Measurements from ENCODE around the gene BRCA1.
"Not testable (repeated sequence)": the region's sequence is repeated elsewhere in the genome, so short reads cannot be mapped to it uniquely, and the experiment has no call there.

The BRCA1 gene

DNA sequence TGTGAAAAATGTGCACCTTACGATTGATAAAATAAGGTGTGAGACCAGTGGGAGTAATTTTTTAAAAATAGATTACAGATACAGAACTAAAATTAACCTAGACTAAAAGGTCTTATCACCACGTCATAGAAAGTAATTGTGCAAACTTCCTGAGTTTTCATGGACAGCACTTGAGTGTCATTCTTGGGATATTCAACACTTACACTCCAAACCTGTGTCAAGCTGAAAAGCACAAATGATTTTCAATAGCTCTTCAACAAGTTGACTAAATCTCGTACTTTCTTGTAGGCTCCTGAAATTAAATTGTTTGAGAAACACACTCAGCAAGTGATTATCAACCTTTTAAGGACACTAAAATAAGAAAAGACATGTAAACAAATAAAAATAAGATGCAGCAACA is 20.5 kb downstream of the BRCA1 start:
- H3K4me1 ChIP-seq (ENCODE audit: control insufficient read depth, insufficient read depth, low read length) = no peaks in the 10 kb centered on the region
- no peak overlapping the region for H3K27ac ChIP-seq (ENCODE audit: low read length)
- DNase-seq (ENCODE audit: low read depth, low spot score) = no peak
- H3K27me3 ChIP-seq (ENCODE audit: control insufficient read depth, insufficient read depth, low read length) = no peaks in the 10 kb centered on the region
- peaks cover 4% of the 10 kb centered on the region; the same call in 1 of the 2 replicates for H3K36me3 ChIP-seq (ENCODE audit: control insufficient read depth, insufficient read depth, low read length)
- no peaks in the 10 kb centered on the region for H3K9me3 ChIP-seq (ENCODE audit: control insufficient read depth, insufficient read depth, low read length)
- no peak overlapping the region for H3K4me3 ChIP-seq (ENCODE audit: low read length)
- no CpG with 5 or more reads among the region's 3 CpGs for WGBS (ENCODE audit: insufficient coverage, insufficient read length)

DNA sequence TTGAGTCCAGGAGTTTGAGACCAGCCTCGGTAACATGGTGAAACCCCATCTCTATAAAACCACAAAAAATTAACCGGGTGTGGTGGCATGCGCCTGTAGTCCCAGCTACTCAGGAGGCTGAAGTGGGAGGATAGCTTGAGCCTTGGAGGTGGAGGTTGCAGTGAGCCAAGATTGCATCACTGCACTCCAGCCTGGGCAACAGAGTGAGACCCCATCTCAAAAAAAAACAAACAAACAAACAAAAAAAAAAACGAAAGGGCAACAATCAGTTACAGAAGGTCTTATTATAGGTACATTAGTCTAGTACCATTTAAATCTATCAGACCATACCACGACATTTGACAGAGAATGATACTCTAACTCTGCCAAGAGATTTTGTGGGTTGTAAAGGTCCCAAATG is 29.8 kb downstream of the BRCA1 start:
- DNase-seq (ENCODE audit: low read depth, low spot score); H3K9me3 ChIP-seq (ENCODE audit: control insufficient read depth, insufficient read depth, low read length); H3K4me3 ChIP-seq (ENCODE audit: low read length); H3K4me1 ChIP-seq (ENCODE audit: control insufficient read depth, insufficient read depth, low read length); H3K36me3 ChIP-seq (ENCODE audit: control insufficient read depth, insufficient read depth, low read length); H3K27ac ChIP-seq (ENCODE audit: low read length); H3K27me3 ChIP-seq (ENCODE audit: control insufficient read depth, insufficient read depth, low read length): not testable (repeated sequence)
- no CpG with 5 or more reads among the region's 5 CpGs for WGBS (ENCODE audit: insufficient coverage, insufficient read length)

DNA sequence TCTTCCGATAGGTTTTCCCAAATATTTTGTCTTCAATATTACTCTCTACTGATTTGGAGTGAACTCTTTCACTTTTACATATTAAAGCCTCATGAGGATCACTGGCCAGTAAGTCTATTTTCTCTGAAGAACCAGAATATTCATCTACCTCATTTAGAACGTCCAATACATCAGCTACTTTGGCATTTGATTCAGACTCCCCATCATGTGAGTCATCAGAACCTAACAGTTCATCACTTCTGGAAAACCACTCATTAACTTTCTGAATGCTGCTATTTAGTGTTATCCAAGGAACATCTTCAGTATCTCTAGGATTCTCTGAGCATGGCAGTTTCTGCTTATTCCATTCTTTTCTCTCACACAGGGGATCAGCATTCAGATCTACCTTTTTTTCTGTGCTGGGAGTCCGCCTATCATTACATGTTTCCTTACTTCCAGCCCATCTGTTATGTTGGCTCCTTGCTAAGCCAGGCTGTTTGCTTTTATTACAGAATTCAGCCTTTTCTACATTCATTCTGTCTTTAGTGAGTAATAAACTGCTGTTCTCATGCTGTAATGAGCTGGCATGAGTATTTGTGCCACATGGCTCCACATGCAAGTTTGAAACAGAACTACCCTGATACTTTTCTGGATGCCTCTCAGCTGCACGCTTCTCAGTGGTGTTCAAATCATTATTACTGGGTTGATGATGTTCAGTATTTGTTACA is 30.9 kb downstream of the BRCA1 start:
- Histone ChIP-seq H3K9me3 (ENCODE audit: control insufficient read depth, insufficient read depth, low read length) (no peaks in the 10 kb centered on the region), H3K27me3 (ENCODE audit: control insufficient read depth, insufficient read depth, low read length) (no peaks in the 10 kb centered on the region), H3K4me1 (ENCODE audit: control insufficient read depth, insufficient read depth, low read length) (no peaks in the 10 kb centered on the region), H3K27ac (ENCODE audit: low read length) (no peak overlapping the region), H3K36me3 (ENCODE audit: control insufficient read depth, insufficient read depth, low read length) (no peaks in the 10 kb centered on the region; the same call in 1 of the 2 replicates), H3K4me3 (ENCODE audit: low read length) (no peak overlapping the region)
- no peak for DNase-seq (ENCODE audit: low read depth, low spot score)
- WGBS (ENCODE audit: insufficient coverage, insufficient read length) = no CpG with 5 or more reads among the region's 4 CpGs

DNA sequence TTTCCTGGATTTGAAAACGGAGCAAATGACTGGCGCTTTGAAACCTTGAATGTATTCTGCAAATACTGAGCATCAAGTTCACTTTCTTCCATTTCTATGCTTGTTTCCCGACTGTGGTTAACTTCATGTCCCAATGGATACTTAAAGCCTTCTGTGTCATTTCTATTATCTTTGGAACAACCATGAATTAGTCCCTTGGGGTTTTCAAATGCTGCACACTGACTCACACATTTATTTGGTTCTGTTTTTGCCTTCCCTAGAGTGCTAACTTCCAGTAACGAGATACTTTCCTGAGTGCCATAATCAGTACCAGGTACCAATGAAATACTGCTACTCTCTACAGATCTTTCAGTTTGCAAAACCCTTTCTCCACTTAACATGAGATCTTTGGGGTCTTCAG is 32.3 kb downstream of the BRCA1 start:
- H3K27me3 ChIP-seq (ENCODE audit: control insufficient read depth, insufficient read depth, low read length) = no peaks in the 10 kb centered on the region
- no peak for DNase-seq (ENCODE audit: low read depth, low spot score)
- H3K27ac ChIP-seq (ENCODE audit: low read length) = no peak overlapping the region
- no peaks in the 10 kb centered on the region; the same call in 1 of the 2 replicates for H3K36me3 ChIP-seq (ENCODE audit: control insufficient read depth, insufficient read depth, low read length)
- no CpG with 5 or more reads among the region's 4 CpGs for WGBS (ENCODE audit: insufficient coverage, insufficient read length)
- no peaks in the 10 kb centered on the region for H3K9me3 ChIP-seq (ENCODE audit: control insufficient read depth, insufficient read depth, low read length)
- no peaks in the 10 kb centered on the region for H3K4me1 ChIP-seq (ENCODE audit: control insufficient read depth, insufficient read depth, low read length)
- H3K4me3 ChIP-seq (ENCODE audit: low read length) = no peak overlapping the region

DNA sequence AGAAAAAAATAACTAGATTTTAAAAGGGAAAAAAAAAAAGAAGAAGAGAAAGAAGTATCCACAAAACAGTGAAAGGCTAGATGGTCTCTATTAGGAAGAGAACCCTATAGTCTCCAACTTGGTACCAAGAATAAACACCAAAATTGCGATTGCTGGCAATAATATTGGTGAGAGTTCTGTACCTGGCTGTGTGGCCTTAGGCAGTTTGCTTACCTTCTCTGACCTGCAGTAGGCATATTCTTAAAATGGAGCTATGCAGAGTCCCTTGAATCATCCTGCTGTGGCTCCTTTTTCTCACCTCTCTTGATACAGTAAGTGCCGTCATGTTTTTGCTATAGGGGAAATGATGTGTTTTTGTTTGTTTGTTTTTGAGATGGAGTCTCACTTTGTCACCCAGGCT is 35.1 kb downstream of the BRCA1 start:
- H3K4me1 ChIP-seq (ENCODE audit: control insufficient read depth, insufficient read depth, low read length) = no peaks in the 10 kb centered on the region
- no peak overlapping the region for H3K27ac ChIP-seq (ENCODE audit: low read length)
- no peaks in the 10 kb centered on the region for H3K9me3 ChIP-seq (ENCODE audit: control insufficient read depth, insufficient read depth, low read length)
- no peaks in the 10 kb centered on the region for H3K27me3 ChIP-seq (ENCODE audit: control insufficient read depth, insufficient read depth, low read length)
- WGBS (ENCODE audit: insufficient coverage, insufficient read length) = no CpG with 5 or more reads among the region's 2 CpGs
- DNase-seq (ENCODE audit: low read depth, low spot score) = no peak
- no peak overlapping the region for H3K4me3 ChIP-seq (ENCODE audit: low read length)
- H3K36me3 ChIP-seq (ENCODE audit: control insufficient read depth, insufficient read depth, low read length) = no peaks in the 10 kb centered on the region; the same call in 1 of the 2 replicates

DNA sequence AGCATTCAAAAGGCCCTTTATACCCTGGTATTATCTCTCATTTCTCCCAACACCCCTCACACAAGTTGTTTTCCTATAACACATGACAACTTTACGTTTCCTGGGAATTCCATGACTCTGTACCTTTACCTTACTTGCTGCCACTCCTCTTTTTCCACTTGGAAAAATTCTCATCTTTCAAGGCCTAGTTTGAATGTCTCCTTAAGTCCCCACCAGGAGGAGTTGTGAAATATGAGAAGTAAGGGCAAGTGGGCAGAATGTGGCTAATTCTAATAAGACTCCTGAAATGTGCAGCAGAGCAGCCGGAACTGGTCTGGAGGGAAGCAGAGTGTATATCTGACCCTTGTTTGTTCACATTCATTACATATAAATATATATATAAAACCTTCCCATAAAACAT is 39.7 kb downstream of the BRCA1 start:
- Histone ChIP-seq H3K9me3 (ENCODE audit: control insufficient read depth, insufficient read depth, low read length) (no peaks in the 10 kb centered on the region), H3K4me1 (ENCODE audit: control insufficient read depth, insufficient read depth, low read length) (no peaks in the 10 kb centered on the region), H3K4me3 (ENCODE audit: low read length) (no peak overlapping the region), H3K36me3 (ENCODE audit: control insufficient read depth, insufficient read depth, low read length) (no peaks in the 10 kb centered on the region; the same call in 1 of the 2 replicates), H3K27me3 (ENCODE audit: control insufficient read depth, insufficient read depth, low read length) (no peaks in the 10 kb centered on the region), H3K27ac (ENCODE audit: low read length) (no peak overlapping the region)
- no CpG with 5 or more reads among the region's 2 CpGs for WGBS (ENCODE audit: insufficient coverage, insufficient read length)
- no peak for DNase-seq (ENCODE audit: low read depth, low spot score)

DNA sequence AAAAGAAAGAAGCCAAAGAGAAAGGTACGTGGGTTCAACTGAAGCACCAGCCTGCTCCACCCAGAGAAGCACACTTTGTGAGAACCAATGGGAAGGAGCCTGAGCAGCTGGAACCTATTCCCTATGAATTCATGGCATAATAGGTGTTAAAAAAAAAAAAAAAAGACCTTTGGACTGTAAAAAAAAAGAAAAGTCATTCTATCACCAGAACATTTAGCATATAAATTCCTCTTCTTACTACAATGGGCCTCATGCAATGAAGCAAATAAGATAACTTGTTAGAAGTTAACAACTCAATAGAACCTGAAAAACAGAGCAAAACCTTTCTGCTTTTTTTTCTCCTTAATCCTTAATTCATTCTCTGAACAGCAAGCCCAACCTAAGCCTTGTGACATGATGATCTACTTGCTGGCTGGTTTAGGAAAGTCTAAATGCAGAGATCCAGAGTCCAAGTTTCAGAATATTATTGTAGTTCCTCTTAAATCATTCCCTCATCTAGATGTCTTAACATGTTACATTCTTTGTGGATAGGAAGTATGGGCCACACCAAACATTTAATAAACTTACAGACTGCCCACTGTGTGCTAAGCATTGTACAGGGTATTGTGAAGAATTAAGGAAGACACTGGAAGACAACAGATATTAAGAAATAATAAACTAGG is 45.4 kb downstream of the BRCA1 start:
- no CpG with 5 or more reads among the region's 1 CpG for WGBS (ENCODE audit: insufficient coverage, insufficient read length)
- Histone ChIP-seq H3K36me3 (ENCODE audit: control insufficient read depth, insufficient read depth, low read length) (no peaks in the 10 kb centered on the region), H3K4me3 (ENCODE audit: low read length) (no peak overlapping the region), H3K27ac (ENCODE audit: low read length) (no peak overlapping the region), H3K9me3 (ENCODE audit: control insufficient read depth, insufficient read depth, low read length) (no peaks in the 10 kb centered on the region), H3K27me3 (ENCODE audit: control insufficient read depth, insufficient read depth, low read length) (no peaks in the 10 kb centered on the region), H3K4me1 (ENCODE audit: control insufficient read depth, insufficient read depth, low read length) (peaks cover 1% of the 10 kb centered on the region; the same call in 1 of the 2 replicates)
- DNase-seq (ENCODE audit: low read depth, low spot score) = no peak

DNA sequence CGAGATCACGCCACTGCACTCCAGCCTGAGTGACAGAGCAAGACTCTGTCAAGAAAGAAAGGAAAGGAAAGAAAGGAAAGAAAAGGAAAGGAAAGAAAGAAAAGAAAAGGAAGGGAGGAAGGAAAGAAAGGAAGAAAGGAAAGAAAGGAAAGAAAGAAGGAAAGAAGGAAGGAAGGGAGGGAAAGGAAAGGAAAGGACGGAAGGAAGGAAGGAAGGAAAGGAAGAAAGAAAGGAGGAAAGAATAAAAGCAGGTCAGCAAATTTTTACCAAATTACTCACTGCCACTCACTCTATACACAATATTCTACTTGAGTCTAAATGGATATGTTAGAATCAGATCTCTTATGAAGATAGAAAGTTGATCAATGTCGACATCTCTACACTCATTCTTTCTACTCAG is 50.3 kb downstream of the BRCA1 start:
- WGBS (ENCODE audit: insufficient coverage, insufficient read length) = no CpG with 5 or more reads among the region's 4 CpGs
- DNase-seq (ENCODE audit: low read depth, low spot score) = no peak
- Histone ChIP-seq H3K4me3 (ENCODE audit: low read length) (no peak overlapping the region), H3K36me3 (ENCODE audit: control insufficient read depth, insufficient read depth, low read length) (peaks cover 2% of the 10 kb centered on the region; the same call in 1 of the 2 replicates), H3K9me3 (ENCODE audit: control insufficient read depth, insufficient read depth, low read length) (no peaks in the 10 kb centered on the region), H3K27me3 (ENCODE audit: control insufficient read depth, insufficient read depth, low read length) (no peaks in the 10 kb centered on the region), H3K27ac (ENCODE audit: low read length) (no peak overlapping the region), H3K4me1 (ENCODE audit: control insufficient read depth, insufficient read depth, low read length) (peaks cover 1% of the 10 kb centered on the region; the same call in 1 of the 2 replicates)

DNA sequence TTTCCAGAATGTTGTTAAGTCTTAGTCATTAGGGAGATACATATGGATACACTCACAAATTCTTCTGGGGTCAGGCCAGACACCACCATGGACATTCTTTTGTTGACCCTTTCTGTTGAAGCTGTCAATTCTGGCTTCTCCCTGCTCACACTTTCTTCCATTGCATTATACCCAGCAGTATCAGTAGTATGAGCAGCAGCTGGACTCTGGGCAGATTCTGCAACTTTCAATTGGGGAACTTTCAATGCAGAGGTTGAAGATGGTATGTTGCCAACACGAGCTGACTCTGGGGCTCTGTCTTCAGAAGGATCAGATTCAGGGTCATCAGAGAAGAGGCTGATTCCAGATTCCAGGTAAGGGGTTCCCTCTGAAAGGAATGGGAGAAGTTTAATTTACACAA is 54.3 kb downstream of the BRCA1 start:
- no peak overlapping the region for H3K27ac ChIP-seq (ENCODE audit: low read length)
- no peaks in the 10 kb centered on the region for H3K4me1 ChIP-seq (ENCODE audit: control insufficient read depth, insufficient read depth, low read length)
- no peaks in the 10 kb centered on the region for H3K27me3 ChIP-seq (ENCODE audit: control insufficient read depth, insufficient read depth, low read length)
- WGBS (ENCODE audit: insufficient coverage, insufficient read length) = no CpG with 5 or more reads among the region's 1 CpG
- H3K9me3 ChIP-seq (ENCODE audit: control insufficient read depth, insufficient read depth, low read length) = no peaks in the 10 kb centered on the region
- no peak overlapping the region for H3K4me3 ChIP-seq (ENCODE audit: low read length)
- peaks cover 2% of the 10 kb centered on the region; the same call in 1 of the 2 replicates for H3K36me3 ChIP-seq (ENCODE audit: control insufficient read depth, insufficient read depth, low read length)
- DNase-seq (ENCODE audit: low read depth, low spot score) = no peak

DNA sequence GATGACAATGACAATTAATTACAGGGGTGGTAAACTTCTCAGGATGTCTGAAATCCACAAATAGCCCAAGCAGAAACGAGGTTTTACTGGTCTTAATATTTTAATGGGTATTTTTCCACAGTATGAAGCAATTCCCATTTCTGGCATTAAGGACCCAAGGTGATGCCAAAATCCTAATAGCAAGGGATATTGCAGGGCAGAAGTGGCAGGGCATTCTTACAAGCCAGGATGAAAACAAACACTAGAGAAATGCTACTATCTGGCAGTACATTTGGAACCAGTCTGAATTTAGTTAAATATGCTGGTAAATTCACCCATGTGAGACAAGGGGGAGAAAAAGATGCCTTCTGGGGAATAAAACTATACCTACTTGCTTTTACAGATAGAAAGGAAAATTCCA is 54.9 kb downstream of the BRCA1 start:
- no peaks in the 10 kb centered on the region for H3K27me3 ChIP-seq (ENCODE audit: control insufficient read depth, insufficient read depth, low read length)

More for the DNA sequence above, 54.9 kb downstream of the BRCA1 start:
- Histone ChIP-seq H3K4me3 (ENCODE audit: low read length) (no peak overlapping the region), H3K9me3 (ENCODE audit: control insufficient read depth, insufficient read depth, low read length) (no peaks in the 10 kb centered on the region), H3K36me3 (ENCODE audit: control insufficient read depth, insufficient read depth, low read length) (peaks cover 2% of the 10 kb centered on the region; the same call in 1 of the 2 replicates), H3K4me1 (ENCODE audit: control insufficient read depth, insufficient read depth, low read length) (no peaks in the 10 kb centered on the region), H3K27ac (ENCODE audit: low read length) (no peak overlapping the region)
- no CpG with 5 or more reads among the region's 1 CpG for WGBS (ENCODE audit: insufficient coverage, insufficient read length)
- no peak for DNase-seq (ENCODE audit: low read depth, low spot score)
